ENCODE results near the gene LAPTM4A. TPM values are rescaled to one million over a fixed set of nuclear protein-coding genes. Genes with fewer than 3 reads are reported as not detected.

The LAPTM4A gene
- total RNA-seq, 4 donors from 2014 or later = 143 to 234 (median 177) TPM

DNA sequence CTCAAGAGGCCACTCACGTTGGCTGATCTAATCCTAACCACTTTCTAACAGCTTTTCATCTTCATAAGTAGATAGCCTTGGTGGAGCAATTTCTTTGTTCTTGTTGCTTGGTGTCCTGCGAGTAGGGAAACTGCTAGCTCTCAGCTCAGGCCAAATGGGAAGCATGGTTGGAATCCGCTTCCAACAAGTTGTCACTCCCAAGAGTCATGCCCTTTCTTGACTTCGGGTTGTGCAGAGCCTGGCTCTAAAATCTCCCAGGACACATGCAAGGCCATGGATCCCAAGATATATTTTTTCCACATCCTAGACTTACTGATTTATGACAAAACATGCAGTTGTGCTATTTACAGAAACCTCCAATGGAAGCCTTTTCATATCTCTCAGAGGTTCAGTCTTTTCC, 31.7 kb downstream of the LAPTM4A start:
- Histone ChIP-seq H3K4me1 (no peaks in the 10 kb centered on the region), H3K27me3 (no peaks in the 10 kb centered on the region), H3K4me3 (no peak overlapping the region), H3K9me3 (peaks cover 0 to 7% (median 0%) of the 10 kb centered on the region in 3 donors), H3K27ac (no peak overlapping the region), H3K36me3 (no peaks in the 10 kb centered on the region)
- ATAC-seq = no peak
- no peak for TF ChIP-seq POLR2A (IDR thresholded peaks at IDR 0.05)
- TF ChIP-seq EP300 (IDR thresholded peaks at IDR 0.05) = no peak
- no peak for TF ChIP-seq POLR2AphosphoS5 (IDR thresholded peaks at IDR 0.05)
- TF ChIP-seq, protein P1, sequence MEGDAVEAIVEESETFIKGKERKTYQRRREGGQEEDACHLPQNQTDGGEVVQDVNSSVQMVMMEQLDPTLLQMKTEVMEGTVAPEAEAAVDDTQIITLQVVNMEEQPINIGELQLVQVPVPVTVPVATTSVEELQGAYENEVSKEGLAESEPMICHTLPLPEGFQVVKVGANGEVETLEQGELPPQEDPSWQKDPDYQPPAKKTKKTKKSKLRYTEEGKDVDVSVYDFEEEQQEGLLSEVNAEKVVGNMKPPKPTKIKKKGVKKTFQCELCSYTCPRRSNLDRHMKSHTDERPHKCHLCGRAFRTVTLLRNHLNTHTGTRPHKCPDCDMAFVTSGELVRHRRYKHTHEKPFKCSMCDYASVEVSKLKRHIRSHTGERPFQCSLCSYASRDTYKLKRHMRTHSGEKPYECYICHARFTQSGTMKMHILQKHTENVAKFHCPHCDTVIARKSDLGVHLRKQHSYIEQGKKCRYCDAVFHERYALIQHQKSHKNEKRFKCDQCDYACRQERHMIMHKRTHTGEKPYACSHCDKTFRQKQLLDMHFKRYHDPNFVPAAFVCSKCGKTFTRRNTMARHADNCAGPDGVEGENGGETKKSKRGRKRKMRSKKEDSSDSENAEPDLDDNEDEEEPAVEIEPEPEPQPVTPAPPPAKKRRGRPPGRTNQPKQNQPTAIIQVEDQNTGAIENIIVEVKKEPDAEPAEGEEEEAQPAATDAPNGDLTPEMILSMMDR (IDR thresholded peaks at IDR 0.05) = no peak
- WGBS, 2 donors (ENCODE audit: low coverage in 1 of 2) = 85 to 100% methylated on average over 4 of the region's 4 CpGs

DNA sequence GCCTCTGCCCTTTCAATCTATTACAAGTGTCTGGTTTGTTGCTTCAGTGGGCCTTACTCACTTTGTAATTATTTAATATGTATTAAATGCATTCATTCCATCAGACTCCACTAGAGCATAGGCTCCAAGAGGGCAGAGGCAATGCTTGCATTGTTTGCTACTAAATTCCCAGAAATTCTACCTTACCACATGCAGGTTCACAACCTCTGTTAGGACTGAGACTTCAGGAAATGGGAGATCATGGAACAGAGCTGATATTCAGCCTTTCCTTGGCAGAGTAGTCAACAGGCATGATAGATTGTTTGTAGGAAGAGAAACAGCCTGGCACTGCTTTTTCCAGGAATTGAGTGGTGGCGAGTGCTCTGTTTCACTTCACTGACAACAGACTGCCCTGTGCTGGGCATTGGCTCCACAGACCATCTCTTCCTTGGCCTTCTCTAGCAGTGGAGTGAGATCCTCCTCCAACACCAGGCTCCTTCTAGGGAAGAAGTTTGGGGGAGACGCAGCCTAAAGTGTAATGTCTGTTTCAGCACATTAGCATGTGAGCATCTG, 32.8 kb downstream of the LAPTM4A start:
- TF ChIP-seq, protein P1 (IDR thresholded peaks at IDR 0.05) = no peak
- TF ChIP-seq POLR2AphosphoS5 (IDR thresholded peaks at IDR 0.05) (no peak), EP300 (IDR thresholded peaks at IDR 0.05) (no peak), POLR2A (IDR thresholded peaks at IDR 0.05) (no peak)
- ATAC-seq = no peak
- Histone ChIP-seq H3K4me3 (no peak overlapping the region), H3K27me3 (no peaks in the 10 kb centered on the region), H3K27ac (no peak overlapping the region), H3K36me3 (no peaks in the 10 kb centered on the region), H3K9me3 (peaks cover 0 to 7% (median 0%) of the 10 kb centered on the region in 3 donors), H3K4me1 (no peaks in the 10 kb centered on the region)
- 88 to 92% methylated on average over 1 to 2 of the region's 2 CpGs for WGBS, 2 donors (ENCODE audit: low coverage in 1 of 2)

DNA sequence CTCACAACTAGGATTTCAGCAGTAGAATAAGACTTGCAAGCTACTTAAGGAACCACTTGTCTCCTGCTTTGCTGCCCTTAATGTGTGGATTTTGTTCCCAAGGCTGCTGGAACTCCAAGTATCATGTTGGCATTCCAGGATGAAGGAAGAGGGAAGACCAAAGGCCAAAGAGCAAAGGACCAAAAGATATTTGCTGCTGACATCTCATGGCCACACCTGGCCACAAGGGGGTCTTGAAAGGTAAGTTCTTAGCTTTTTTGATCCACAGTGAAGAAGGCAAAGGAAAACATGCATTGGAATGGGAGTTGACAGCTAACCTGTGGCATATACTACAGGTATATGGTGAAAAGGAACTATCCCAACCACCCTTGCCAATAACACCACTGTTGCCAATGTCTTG, 35.1 kb downstream of the LAPTM4A start:
- Histone ChIP-seq H3K9me3 (peaks cover 0 to 3% (median 0%) of the 10 kb centered on the region in 3 donors), H3K27me3 (no peaks in the 10 kb centered on the region), H3K4me1 (peaks cover 0 to 20% (median 6%) of the 10 kb centered on the region in 3 donors), H3K27ac (no peak overlapping the region), H3K4me3 (no peak overlapping the region), H3K36me3 (no peaks in the 10 kb centered on the region)
- no peak for TF ChIP-seq POLR2AphosphoS5 (IDR thresholded peaks at IDR 0.05)
- no peak for TF ChIP-seq EP300 (IDR thresholded peaks at IDR 0.05)
- no peak for TF ChIP-seq POLR2A (IDR thresholded peaks at IDR 0.05)
- TF ChIP-seq, protein P1 (IDR thresholded peaks at IDR 0.05) = no peak
- no peak for ATAC-seq

DNA sequence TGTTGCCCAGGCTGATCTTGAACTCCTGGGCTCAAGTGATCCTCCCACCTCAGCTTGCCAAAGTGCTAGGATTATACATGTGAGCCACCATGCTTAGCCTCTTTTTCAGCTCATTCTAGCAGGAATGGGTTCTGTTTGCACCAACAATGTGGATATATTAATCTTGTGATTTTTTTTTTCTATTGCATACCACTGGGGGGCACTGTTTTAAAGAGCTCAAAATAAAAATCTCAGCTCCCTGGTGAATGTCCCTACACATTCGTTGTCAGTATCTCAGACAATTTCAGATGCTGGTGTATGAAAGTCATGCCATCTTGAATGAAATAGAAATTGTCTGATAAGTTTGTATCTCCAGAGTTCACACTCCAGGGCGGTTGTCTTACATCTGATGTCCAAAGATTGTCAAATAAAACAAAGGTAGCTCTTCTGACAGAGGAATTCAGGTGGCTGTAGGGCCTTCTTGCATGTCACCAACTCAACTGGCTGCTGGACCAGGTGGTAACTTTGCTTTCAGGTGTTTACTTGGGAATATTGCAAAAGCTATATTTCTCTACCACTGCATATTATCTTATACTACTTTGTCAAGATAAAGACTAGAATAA, 35.8 kb downstream of the LAPTM4A start:
- TF ChIP-seq, protein P1 (IDR thresholded peaks at IDR 0.05) = peak; percentile 60 to 78 (median 72)
- no peak for TF ChIP-seq EP300 (IDR thresholded peaks at IDR 0.05)
- TF ChIP-seq POLR2A (IDR thresholded peaks at IDR 0.05) = no peak
- no peak for TF ChIP-seq POLR2AphosphoS5 (IDR thresholded peaks at IDR 0.05)
- H3K36me3 ChIP-seq = no peaks in the 10 kb centered on the region
- 8 to 15% methylated on average over 2 of the region's 2 CpGs for WGBS, 2 donors (ENCODE audit: low coverage in 1 of 2)
- H3K9me3 ChIP-seq = no peaks in the 10 kb centered on the region
- H3K27me3 ChIP-seq = no peaks in the 10 kb centered on the region
- no peak overlapping the region for H3K27ac ChIP-seq
- H3K4me1 ChIP-seq = peaks cover 0 to 20% (median 6%) of the 10 kb centered on the region in 3 donors
- ATAC-seq = peak; percentile 32
- no peak overlapping the region for H3K4me3 ChIP-seq

All from gastroesophageal sphincter (tissue), 4 donors.